Measurements from ENCODE around the gene ZMYND10.
A peak's percentile ranks its signal among the peaks of the same experiment; 100 is the strongest.

ZMYND10 gene

DNA sequence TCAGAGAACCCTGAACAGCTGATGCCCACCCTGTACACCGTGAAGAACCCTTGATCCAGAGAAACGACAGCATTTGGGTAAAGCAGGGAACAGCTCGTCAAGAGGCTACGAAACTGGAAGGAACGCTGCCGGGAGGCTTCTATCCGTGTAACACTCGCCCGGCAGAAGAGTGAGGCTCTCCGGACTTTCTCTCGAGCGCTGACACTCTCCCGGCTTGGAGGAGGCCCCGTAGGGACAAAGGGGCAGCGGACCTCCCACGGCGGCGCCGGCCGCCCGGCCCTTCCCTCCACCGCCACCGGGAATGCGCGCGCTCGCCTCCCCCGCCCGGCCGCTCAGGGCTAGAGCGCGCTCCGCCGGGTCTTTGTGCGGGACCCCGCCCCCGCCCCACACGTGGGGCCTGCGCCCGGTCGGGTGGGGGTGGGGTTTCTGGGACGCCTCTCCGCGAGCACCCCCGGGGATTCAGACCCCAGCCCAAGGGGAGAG is 24.6 kb downstream of the ZMYND10 start:
- H3K4me1 ChIP-seq (ENCODE audit: insufficient read depth, low read length, poor library complexity, severe bottlenecking) = peaks cover 39% of the 10 kb centered on the region
- H3K9ac ChIP-seq (ENCODE audit: low read depth, low read length, poor library complexity, severe bottlenecking) = peak overlapping the region; percentile 77
- peaks cover 29% of the 10 kb centered on the region for H3K79me2 ChIP-seq (ENCODE audit: insufficient read depth, low read length)
- no peaks in the 10 kb centered on the region for H3K36me3 ChIP-seq (ENCODE audit: insufficient read depth, low read length)
- peak overlapping the region; percentile 95 for H3K4me2 ChIP-seq (ENCODE audit: low read depth, low read length, poor library complexity, severe bottlenecking)
- peak overlapping the region; percentile 78 for H3K4me3 ChIP-seq (ENCODE audit: low read length, poor library complexity, severe bottlenecking)
- no peaks in the 10 kb centered on the region for H3F3A ChIP-seq (ENCODE audit: low read depth)
- H3K27me3 ChIP-seq (ENCODE audit: insufficient read depth, low read length, poor library complexity, severe bottlenecking) = no peaks in the 10 kb centered on the region
- peaks cover 15% of the 10 kb centered on the region for H4K20me1 ChIP-seq (ENCODE audit: insufficient read depth, low read length, poor library complexity, severe bottlenecking)
- H2AFZ ChIP-seq (ENCODE audit: low read length) = peak overlapping the region; percentile 98
- no peaks in the 10 kb centered on the region for H3K9me3 ChIP-seq (ENCODE audit: insufficient read depth, low read depth, low read length)
- TF ChIP-seq EZH2phosphoT487 (IDR thresholded peaks at IDR 0.05; ENCODE audit: borderline replicate concordance) = no peak
- TF ChIP-seq, protein P1, sequence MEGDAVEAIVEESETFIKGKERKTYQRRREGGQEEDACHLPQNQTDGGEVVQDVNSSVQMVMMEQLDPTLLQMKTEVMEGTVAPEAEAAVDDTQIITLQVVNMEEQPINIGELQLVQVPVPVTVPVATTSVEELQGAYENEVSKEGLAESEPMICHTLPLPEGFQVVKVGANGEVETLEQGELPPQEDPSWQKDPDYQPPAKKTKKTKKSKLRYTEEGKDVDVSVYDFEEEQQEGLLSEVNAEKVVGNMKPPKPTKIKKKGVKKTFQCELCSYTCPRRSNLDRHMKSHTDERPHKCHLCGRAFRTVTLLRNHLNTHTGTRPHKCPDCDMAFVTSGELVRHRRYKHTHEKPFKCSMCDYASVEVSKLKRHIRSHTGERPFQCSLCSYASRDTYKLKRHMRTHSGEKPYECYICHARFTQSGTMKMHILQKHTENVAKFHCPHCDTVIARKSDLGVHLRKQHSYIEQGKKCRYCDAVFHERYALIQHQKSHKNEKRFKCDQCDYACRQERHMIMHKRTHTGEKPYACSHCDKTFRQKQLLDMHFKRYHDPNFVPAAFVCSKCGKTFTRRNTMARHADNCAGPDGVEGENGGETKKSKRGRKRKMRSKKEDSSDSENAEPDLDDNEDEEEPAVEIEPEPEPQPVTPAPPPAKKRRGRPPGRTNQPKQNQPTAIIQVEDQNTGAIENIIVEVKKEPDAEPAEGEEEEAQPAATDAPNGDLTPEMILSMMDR (conservative IDR thresholded peaks at IDR 0.05; ENCODE audit: low read length) = no peak
- no peaks in the 10 kb centered on the region for H3K9me2 ChIP-seq (replicated peaks; ENCODE audit: low read depth, low read length)

DNA sequence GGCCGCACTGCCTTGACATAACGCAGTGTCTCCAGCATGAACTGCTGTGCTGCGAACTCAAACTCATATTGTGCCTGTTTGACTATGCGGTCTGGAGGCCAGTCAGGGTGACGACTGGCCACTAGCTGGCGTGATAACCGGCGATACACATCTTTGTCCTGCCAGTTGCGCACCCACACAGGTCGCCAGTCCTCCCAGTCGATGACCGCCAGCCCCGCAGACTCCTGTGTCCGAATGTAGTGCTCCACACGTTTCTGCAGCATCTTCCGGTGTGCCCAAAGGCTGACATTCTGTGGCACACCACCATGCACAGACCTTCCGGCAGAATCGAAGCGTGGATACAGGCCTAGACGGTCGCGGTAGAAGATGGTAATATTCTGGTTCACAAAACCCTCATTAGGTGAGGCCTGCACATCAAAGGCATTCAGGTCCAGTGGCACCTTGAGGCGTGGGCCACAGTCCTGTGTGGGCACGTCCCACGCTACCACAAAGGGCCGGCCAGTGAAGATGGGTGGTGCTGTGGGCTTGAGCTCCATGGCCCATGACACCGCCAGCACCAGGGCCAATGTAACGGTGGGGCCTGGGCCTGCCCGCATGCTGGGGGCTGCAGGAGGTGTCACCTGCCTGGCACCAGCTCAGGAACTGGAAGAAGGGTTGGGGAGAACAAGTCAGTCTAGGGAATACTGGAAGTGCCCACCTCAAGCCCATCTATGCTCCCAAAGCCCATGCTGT is 25.5 kb downstream of the ZMYND10 start:
- TF ChIP-seq EZH2phosphoT487 (IDR thresholded peaks at IDR 0.05; ENCODE audit: borderline replicate concordance) = no peak
- TF ChIP-seq, protein P1 (conservative IDR thresholded peaks at IDR 0.05; ENCODE audit: low read length) = no peak
- Histone ChIP-seq H3K4me1 (ENCODE audit: insufficient read depth, low read length, poor library complexity, severe bottlenecking) (peaks cover 39% of the 10 kb centered on the region), H3K9ac (ENCODE audit: low read depth, low read length, poor library complexity, severe bottlenecking) (peak overlapping the region; percentile 77), H3F3A (ENCODE audit: low read depth) (no peaks in the 10 kb centered on the region), H3K9me2 (replicated peaks; ENCODE audit: low read depth, low read length) (no peaks in the 10 kb centered on the region), H3K79me2 (ENCODE audit: insufficient read depth, low read length) (peaks cover 29% of the 10 kb centered on the region), H4K20me1 (ENCODE audit: insufficient read depth, low read length, poor library complexity, severe bottlenecking) (peaks cover 15% of the 10 kb centered on the region), H3K27me3 (ENCODE audit: insufficient read depth, low read length, poor library complexity, severe bottlenecking) (no peaks in the 10 kb centered on the region), H2AFZ (ENCODE audit: low read length) (no peak overlapping the region), H3K4me3 (ENCODE audit: low read length, poor library complexity, severe bottlenecking) (peak overlapping the region; percentile 78), H3K4me2 (ENCODE audit: low read depth, low read length, poor library complexity, severe bottlenecking) (peak overlapping the region; percentile 95), H3K36me3 (ENCODE audit: insufficient read depth, low read length) (no peaks in the 10 kb centered on the region), H3K9me3 (ENCODE audit: insufficient read depth, low read depth, low read length) (no peaks in the 10 kb centered on the region)

DNA sequence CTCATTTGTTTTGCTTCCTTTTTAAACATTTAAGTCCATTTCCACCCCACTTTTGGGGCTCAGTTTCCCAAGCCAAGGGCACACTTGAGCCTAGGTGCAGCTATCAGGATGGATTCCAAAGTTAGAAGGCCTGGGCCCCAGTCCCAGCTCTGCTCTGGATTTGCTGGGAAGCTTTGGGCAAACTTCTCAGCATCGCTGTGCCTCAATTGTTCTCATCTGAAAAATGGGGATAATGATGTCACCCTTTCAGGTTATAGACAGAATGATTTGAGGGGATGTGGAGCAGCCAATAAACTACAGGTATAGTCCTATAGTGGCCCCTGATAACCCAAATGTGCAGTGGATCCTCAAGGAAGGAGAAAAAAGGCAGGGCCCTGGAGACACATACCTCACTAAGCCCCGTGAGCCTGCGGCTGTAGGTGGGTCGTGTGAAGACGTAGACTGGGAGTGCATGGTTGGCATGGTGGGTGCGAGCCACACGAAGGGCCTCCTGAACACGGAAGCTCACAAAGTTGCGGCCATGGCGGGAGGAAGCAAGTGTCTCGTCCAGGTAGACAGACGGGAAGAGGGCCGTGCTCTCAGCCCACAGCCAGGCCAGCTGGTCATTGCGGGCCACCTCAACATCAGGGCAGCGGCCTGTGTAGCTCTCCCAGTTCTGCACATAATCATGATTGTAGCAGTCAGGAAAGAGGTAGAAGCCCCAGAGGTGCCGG is 26.2 kb downstream of the ZMYND10 start:
- Histone ChIP-seq H3K27me3 (ENCODE audit: insufficient read depth, low read length, poor library complexity, severe bottlenecking) (no peaks in the 10 kb centered on the region), H2AFZ (ENCODE audit: low read length) (no peak overlapping the region), H3K4me3 (ENCODE audit: low read length, poor library complexity, severe bottlenecking) (no peak overlapping the region), H3K9me2 (replicated peaks; ENCODE audit: low read depth, low read length) (no peaks in the 10 kb centered on the region), H3F3A (ENCODE audit: low read depth) (no peaks in the 10 kb centered on the region), H3K4me1 (ENCODE audit: insufficient read depth, low read length, poor library complexity, severe bottlenecking) (peaks cover 38% of the 10 kb centered on the region), H4K20me1 (ENCODE audit: insufficient read depth, low read length, poor library complexity, severe bottlenecking) (peaks cover 15% of the 10 kb centered on the region), H3K9ac (ENCODE audit: low read depth, low read length, poor library complexity, severe bottlenecking) (peak overlapping the region; percentile 38), H3K79me2 (ENCODE audit: insufficient read depth, low read length) (peaks cover 29% of the 10 kb centered on the region), H3K9me3 (ENCODE audit: insufficient read depth, low read depth, low read length) (no peaks in the 10 kb centered on the region), H3K4me2 (ENCODE audit: low read depth, low read length, poor library complexity, severe bottlenecking) (peak overlapping the region; percentile 95), H3K36me3 (ENCODE audit: insufficient read depth, low read length) (no peaks in the 10 kb centered on the region)
- TF ChIP-seq, protein P1 (conservative IDR thresholded peaks at IDR 0.05; ENCODE audit: low read length) = no peak
- TF ChIP-seq EZH2phosphoT487 (IDR thresholded peaks at IDR 0.05; ENCODE audit: borderline replicate concordance) = no peak
